Measurements from ENCODE around the gene MMP8. TPM values are rescaled to one million over a fixed set of nuclear protein-coding genes. Genes with fewer than 3 reads are reported as not detected.

MMP8 gene, protein sequence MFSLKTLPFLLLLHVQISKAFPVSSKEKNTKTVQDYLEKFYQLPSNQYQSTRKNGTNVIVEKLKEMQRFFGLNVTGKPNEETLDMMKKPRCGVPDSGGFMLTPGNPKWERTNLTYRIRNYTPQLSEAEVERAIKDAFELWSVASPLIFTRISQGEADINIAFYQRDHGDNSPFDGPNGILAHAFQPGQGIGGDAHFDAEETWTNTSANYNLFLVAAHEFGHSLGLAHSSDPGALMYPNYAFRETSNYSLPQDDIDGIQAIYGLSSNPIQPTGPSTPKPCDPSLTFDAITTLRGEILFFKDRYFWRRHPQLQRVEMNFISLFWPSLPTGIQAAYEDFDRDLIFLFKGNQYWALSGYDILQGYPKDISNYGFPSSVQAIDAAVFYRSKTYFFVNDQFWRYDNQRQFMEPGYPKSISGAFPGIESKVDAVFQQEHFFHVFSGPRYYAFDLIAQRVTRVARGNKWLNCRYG
- not detected in 2 replicates for total RNA-seq (ENCODE audit: low replicate concordance)
- long read RNA-seq: 0 reads

DNA sequence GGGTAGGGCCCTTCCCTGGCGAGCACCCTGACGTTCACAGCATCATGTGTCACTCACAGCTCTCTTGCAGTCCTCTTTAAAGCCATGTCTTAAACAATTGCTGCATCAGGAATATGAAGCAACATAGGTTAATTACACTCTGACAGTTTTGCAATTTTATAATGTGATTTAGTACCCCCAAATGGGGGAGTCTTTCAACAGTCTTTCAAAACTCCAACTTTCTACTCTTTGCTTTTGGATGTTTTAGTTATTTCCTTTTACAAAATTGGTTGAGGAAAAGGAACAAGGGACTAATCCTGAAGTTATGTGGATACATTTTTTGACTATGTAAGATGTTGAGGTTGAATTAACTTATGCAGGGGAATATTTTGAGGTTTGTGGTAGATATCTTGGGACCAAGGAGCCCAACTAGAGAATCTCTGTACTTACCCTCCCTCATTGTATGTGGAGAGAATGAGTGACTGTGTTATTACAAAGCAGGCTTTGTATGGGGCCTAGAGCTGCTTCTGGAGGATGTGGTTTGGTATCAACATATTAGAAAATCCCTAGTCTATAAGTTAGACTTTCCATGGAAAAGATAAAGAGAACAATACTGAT, at the start of gene MMP8:
Gene MMP8, minus strand, starts transcription at position 51 of the 597 bp plus-strand sequence. CDS start 99 bp downstream, outside the sequence.
- Mint-ChIP-seq H3K27me3 (no peaks in the 10 kb centered on the region), H3K36me3 (no peaks in the 10 kb centered on the region), H3K9me3 (no peaks in the 10 kb centered on the region), H3K27ac (no peak within 1 kb of the TSS), H3K4me1 (ENCODE audit: unreplicated experiment) (no peaks in the 10 kb centered on the region), H3K4me3 (no peak within 1 kb of the TSS)
- TF ChIP-seq, protein P1, sequence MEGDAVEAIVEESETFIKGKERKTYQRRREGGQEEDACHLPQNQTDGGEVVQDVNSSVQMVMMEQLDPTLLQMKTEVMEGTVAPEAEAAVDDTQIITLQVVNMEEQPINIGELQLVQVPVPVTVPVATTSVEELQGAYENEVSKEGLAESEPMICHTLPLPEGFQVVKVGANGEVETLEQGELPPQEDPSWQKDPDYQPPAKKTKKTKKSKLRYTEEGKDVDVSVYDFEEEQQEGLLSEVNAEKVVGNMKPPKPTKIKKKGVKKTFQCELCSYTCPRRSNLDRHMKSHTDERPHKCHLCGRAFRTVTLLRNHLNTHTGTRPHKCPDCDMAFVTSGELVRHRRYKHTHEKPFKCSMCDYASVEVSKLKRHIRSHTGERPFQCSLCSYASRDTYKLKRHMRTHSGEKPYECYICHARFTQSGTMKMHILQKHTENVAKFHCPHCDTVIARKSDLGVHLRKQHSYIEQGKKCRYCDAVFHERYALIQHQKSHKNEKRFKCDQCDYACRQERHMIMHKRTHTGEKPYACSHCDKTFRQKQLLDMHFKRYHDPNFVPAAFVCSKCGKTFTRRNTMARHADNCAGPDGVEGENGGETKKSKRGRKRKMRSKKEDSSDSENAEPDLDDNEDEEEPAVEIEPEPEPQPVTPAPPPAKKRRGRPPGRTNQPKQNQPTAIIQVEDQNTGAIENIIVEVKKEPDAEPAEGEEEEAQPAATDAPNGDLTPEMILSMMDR (conservative IDR thresholded peaks at IDR 0.05): no peak
- DNase-seq (ENCODE audit: extremely low spot score, unreplicated experiment): no peak

DNA sequence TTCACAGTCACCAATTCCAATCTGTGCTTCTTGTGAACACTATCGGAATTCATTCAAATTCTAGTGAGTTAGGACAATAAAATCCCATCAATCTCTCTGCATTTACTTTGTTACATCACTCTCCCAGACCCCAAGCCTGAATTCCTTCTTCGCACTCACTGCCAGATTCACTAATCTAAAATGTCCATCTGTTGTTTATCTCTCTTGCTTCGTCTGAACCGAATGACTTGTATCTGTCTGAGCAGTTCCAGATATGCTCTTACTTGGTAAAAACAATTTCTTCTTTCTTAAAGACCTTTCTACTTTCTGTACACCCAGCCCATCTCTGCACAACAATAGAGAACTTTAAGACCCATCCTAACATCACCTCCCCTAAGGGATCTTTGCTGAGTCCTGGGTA, 48.6 kb upstream of the MMP8 start:
- no peak overlapping the region for H3K27ac Mint-ChIP-seq
- DNase-seq (ENCODE audit: extremely low spot score, unreplicated experiment): no peak
- TF ChIP-seq, protein P1 (conservative IDR thresholded peaks at IDR 0.05): no peak
- H3K9me3 Mint-ChIP-seq: no peaks in the 10 kb centered on the region
- no peaks in the 10 kb centered on the region for H3K27me3 Mint-ChIP-seq
- H3K4me3 Mint-ChIP-seq: no peak overlapping the region
- H3K4me1 Mint-ChIP-seq (ENCODE audit: unreplicated experiment): no peaks in the 10 kb centered on the region
- no peaks in the 10 kb centered on the region for H3K36me3 Mint-ChIP-seq

DNA sequence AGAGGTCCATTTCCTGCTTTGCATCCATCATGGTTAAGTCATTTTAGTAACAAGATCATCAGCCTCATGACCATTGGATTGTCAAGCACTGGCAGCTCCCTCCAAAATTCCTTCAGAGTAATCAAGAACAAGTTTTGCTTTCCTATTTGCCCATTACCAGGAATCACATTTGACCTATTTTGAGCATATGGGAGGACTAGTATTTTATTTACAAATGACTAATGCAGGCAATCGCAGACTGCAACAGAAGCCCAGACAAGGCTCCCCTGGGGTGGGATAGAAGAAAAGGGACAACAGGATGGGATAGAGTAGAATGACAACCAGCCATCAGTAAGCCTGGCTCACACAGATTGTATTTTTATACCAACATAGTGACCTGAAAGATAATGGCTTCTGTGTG, 46.6 kb upstream of the MMP8 start:
- TF ChIP-seq, protein P1 (conservative IDR thresholded peaks at IDR 0.05): no peak

DNA sequence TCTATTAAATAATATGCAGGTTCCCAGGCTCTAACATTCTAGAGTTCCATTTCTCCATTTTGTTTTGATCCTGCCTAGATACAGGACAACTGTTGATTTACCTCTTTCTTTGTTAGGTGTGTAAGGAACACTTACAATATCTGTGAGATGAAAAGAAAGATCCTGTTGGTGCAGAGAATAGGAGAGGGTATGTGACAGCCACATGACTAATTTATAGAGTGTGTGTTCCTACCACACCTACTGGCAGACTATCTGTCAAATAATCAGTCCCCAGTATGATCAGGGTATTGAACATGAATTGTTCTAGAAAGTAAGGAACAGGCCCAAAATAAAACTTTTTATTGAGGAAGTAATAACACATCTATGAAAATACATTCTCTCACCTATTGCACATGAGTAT, 45.4 kb upstream of the MMP8 start:
- Mint-ChIP-seq H3K4me3 (no peak overlapping the region), H3K36me3 (no peaks in the 10 kb centered on the region), H3K27ac (no peak overlapping the region), H3K9me3 (no peaks in the 10 kb centered on the region), H3K27me3 (no peaks in the 10 kb centered on the region), H3K4me1 (ENCODE audit: unreplicated experiment) (no peaks in the 10 kb centered on the region)
- TF ChIP-seq, protein P1 (conservative IDR thresholded peaks at IDR 0.05): no peak
- no peak for DNase-seq (ENCODE audit: extremely low spot score, unreplicated experiment)

More for the DNA sequence above, 46.6 kb upstream of the MMP8 start:
- H3K36me3 Mint-ChIP-seq: no peaks in the 10 kb centered on the region
- no peak overlapping the region for H3K4me3 Mint-ChIP-seq
- H3K9me3 Mint-ChIP-seq: no peaks in the 10 kb centered on the region
- no peak overlapping the region for H3K27ac Mint-ChIP-seq
- DNase-seq (ENCODE audit: extremely low spot score, unreplicated experiment): no peak
- no peaks in the 10 kb centered on the region for H3K4me1 Mint-ChIP-seq (ENCODE audit: unreplicated experiment)
- H3K27me3 Mint-ChIP-seq: no peaks in the 10 kb centered on the region

DNA sequence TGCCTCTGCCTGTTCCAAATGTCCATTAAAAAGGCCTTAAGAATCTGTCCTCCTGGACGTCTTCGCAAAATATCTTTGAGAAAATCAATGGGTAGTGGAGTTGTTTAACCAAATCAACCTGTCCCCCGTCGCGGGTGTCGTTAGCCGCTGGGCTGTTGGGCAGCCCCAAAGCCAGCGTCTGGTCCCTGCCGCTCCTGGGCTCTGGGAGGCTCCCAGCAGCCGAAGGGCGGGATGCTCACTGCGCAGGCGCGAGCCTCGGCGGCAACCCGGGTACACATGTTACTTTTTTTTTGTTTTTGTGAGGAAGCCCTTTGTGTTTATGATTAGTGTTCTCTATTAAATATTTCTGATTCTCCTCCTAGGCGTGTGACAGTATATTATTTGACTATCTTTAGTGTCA, 43.0 kb upstream of the MMP8 start:
- no peak overlapping the region for H3K27ac Mint-ChIP-seq
- no peak overlapping the region for H3K4me3 Mint-ChIP-seq
- no peaks in the 10 kb centered on the region for H3K9me3 Mint-ChIP-seq
- H3K4me1 Mint-ChIP-seq (ENCODE audit: unreplicated experiment): no peaks in the 10 kb centered on the region
- H3K36me3 Mint-ChIP-seq: no peaks in the 10 kb centered on the region
- TF ChIP-seq, protein P1 (conservative IDR thresholded peaks at IDR 0.05): no peak
- H3K27me3 Mint-ChIP-seq: peaks cover 3% of the 10 kb centered on the region
- no peak for DNase-seq (ENCODE audit: extremely low spot score, unreplicated experiment)

Measured in type B pancreatic cell (in vitro differentiated cells).